ENCODE measurements around the gene MACROD2.

GRCh38 chr20:15396900-15397299 lies 1401.6 kb downstream of the MACROD2 start:
- TF ChIP-seq CTCF (conservative IDR thresholded peaks at IDR 0.05; ENCODE audit: low read depth, low read length) (no peak), EZH2 (IDR thresholded peaks at IDR 0.05; ENCODE audit: borderline replicate concordance, low read depth, low read length, poor library complexity, severe bottlenecking) (no peak)
